ENCODE data around the gene SLC7A7. TPM values are rescaled to one million over a fixed set of nuclear protein-coding genes. Genes with fewer than 3 reads are reported as not detected.
"Not testable (repeated sequence)": the region's sequence is repeated elsewhere in the genome, so short reads cannot be mapped to it uniquely, and the experiment has no call there.

The SLC7A7 gene
- total RNA-seq, result under 1 TPM in 1 of 2 experiments, not detected in 1; 0.45 TPM

DNA sequence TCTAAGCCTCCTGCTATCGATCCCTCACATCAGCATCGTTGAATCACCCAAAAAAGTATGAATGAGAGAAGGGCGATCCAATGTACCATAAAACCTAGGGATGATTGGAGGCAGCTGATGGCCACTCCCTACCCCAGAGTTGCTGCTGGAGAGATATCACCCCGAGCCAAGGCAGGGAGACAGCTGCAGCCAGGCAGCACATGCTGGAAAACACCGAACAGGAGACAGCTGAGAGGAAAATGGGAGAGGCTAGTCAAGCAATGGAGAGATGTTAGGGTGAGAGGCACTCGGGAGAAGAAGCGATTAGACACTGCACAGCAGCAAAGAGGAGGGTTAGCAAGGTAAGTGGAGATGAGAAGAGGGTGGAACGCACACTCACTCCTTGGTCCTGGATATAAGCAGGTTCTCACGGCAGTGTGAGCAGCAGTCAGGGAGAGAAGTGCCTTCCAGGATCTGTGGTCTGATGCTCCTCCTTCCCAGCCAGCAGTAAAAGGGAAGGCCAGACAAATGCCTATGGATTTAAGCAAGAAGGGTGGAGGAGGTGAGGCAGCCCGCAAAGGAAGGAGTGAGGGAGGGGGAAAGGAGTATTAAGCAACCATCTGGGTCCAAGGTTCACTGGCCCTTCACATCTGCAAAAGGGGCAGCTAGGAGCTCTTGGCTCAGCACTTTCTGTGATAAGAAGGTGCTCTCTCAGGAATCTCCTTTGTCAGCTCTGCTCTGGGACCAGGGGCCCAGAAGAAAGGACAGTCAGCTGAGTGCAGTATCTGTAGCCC lies at the start of gene SLC7A7:
SLC7A7 (minus strand) TSS at position 495 of the 773 bp plus-strand sequence. CDS start 2,037 bp downstream, outside the sequence.
- H3K27ac Mint-ChIP-seq, result no peak within 1 kb of the TSS
- DNase-seq, result no peak
- peaks cover 12% of the 10 kb centered on the region for H3K4me1 Mint-ChIP-seq (ENCODE audit: low read depth)
- no peaks in the 10 kb centered on the region for H3K36me3 Mint-ChIP-seq (ENCODE audit: low read depth)
- intact Hi-C loops (cut with micrococcal nuclease), result no loop called here
- ChIA-PET POLR2A (interaction anchor here (1.1 kb wide), 1 partner anchor 225 kb away, joined by 3 read pairs; no protein-coding TSS in a partner anchor), CTCF (interaction anchor here (0.6 to 1.1 kb wide), 3 partner anchors 8 to 245 kb away, joined by 3 to 4 read pairs (median 3); no protein-coding TSS in a partner anchor)
- ATAC-seq, result no peak
- peaks cover 2% of the 10 kb centered on the region for H3K27me3 Mint-ChIP-seq
- no peak within 1 kb of the TSS for H3K4me3 Mint-ChIP-seq
- TF ChIP-seq, protein P1, sequence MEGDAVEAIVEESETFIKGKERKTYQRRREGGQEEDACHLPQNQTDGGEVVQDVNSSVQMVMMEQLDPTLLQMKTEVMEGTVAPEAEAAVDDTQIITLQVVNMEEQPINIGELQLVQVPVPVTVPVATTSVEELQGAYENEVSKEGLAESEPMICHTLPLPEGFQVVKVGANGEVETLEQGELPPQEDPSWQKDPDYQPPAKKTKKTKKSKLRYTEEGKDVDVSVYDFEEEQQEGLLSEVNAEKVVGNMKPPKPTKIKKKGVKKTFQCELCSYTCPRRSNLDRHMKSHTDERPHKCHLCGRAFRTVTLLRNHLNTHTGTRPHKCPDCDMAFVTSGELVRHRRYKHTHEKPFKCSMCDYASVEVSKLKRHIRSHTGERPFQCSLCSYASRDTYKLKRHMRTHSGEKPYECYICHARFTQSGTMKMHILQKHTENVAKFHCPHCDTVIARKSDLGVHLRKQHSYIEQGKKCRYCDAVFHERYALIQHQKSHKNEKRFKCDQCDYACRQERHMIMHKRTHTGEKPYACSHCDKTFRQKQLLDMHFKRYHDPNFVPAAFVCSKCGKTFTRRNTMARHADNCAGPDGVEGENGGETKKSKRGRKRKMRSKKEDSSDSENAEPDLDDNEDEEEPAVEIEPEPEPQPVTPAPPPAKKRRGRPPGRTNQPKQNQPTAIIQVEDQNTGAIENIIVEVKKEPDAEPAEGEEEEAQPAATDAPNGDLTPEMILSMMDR (IDR thresholded peaks at IDR 0.05), result no peak
- H3K9me3 Mint-ChIP-seq, result no peaks in the 10 kb centered on the region

DNA sequence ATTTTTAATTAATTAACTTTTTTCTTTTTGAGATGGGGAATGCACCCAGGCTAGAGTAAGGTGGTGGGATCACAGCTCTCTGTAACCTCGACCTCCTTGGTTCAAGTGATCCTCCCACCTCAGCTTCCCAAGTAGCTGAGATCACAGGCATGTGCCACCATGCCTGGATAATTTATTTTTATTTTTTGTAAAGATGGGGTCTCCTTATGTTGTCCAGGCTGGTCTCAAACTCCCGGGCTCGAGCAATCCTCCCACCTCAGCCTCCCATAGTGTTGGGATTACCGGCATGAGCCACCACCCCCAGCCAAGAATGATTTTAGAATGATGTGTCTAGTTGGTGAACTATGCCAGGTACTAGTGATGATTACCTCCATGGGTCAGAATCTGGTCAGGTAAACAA lies 49.7 kb upstream of the SLC7A7 start:
- DNase-seq, result no peak
- Mint-ChIP-seq H3K4me1 (ENCODE audit: low read depth) (peaks cover 2% of the 10 kb centered on the region), H3K27ac (no peak overlapping the region), H3K9me3 (no peaks in the 10 kb centered on the region), H3K27me3 (peaks cover 10% of the 10 kb centered on the region), H3K4me3 (no peak overlapping the region), H3K36me3 (ENCODE audit: low read depth) (no peaks in the 10 kb centered on the region)
- intact Hi-C loops (cut with micrococcal nuclease), result no loop called here
- TF ChIP-seq, protein P1 (IDR thresholded peaks at IDR 0.05), result no peak
- POLR2A ChIA-PET, result interaction anchor here (0.7 kb wide), 1 partner anchor 43 kb away, joined by 3 read pairs; no protein-coding TSS in a partner anchor
- no peak for ATAC-seq
- CTCF ChIA-PET, result interaction anchor here (0.7 to 20.8 kb wide), 7 partner anchors 7 to 37 kb away, joined by 3 to 469 read pairs (median 4); partner anchors contain the start of genes LRP10, MMP14, MRPL52 and REM2

DNA sequence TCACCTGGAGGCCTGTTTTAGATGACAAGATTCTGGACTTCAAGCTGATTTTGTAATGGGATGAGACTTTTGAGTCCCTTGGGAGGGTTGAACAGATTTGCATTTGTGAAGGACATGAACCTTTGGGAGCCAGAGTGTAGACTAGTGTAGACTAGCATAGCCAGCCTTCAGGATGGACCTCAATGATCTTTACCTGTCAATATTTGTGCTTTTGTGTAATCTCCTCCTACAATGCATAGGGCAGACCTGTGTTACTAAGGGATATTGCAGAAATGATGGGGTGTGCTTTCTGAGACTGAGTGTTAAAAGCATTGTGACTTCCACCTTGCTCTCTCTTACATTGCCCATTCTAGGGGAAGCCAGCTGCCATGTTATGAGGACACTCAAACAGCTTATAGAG lies 46.4 kb upstream of the SLC7A7 start:
- Mint-ChIP-seq H3K9me3 (no peaks in the 10 kb centered on the region), H3K36me3 (ENCODE audit: low read depth) (no peaks in the 10 kb centered on the region), H3K4me3 (no peak overlapping the region), H3K27me3 (peaks cover 17% of the 10 kb centered on the region), H3K27ac (no peak overlapping the region), H3K4me1 (ENCODE audit: low read depth) (peaks cover 10% of the 10 kb centered on the region)
- POLR2A ChIA-PET, result interaction anchor here (1.5 kb wide), 1 partner anchor 35 kb away, joined by 3 read pairs; no protein-coding TSS in a partner anchor
- CTCF ChIA-PET, result interaction anchor here (1.2 to 20.8 kb wide), 7 partner anchors 8 to 305 kb away, joined by 4 to 469 read pairs (median 9); partner anchors contain the start of genes LRP10, MMP14 and MRPL52
- ATAC-seq, result no peak
- TF ChIP-seq, protein P1 (IDR thresholded peaks at IDR 0.05), result no peak
- intact Hi-C loops (cut with micrococcal nuclease), result no loop called here
- DNase-seq, result no peak

DNA sequence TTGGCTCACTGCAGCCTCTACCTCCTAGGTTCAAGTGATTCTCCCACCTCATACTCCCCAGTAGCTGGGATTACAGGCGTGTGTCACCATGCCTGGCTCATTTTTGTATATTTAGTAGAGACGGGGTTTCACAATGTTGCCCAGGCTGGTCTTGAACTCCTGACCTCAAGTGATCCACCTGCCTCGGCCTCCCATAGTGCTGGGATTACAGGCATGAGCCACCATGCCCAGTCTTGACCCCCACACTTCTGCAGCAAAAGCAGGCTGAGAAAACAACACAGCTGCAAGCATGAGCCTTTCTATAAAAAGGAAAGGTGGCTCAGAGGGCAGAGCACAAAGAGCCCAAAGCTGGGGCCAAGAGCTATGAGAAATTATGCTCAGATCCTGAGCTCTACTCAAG lies 45.1 kb upstream of the SLC7A7 start:
- H3K4me1 Mint-ChIP-seq (ENCODE audit: low read depth); POLR2A ChIA-PET; H3K36me3 Mint-ChIP-seq (ENCODE audit: low read depth); H3K9me3 Mint-ChIP-seq; DNase-seq; intact Hi-C loops (cut with micrococcal nuclease); ATAC-seq; H3K4me3 Mint-ChIP-seq; H3K27ac Mint-ChIP-seq: not testable (repeated sequence)
- peaks cover 22% of the 10 kb centered on the region for H3K27me3 Mint-ChIP-seq
- CTCF ChIA-PET, result interaction anchor here (0.8 to 20.8 kb wide), 5 partner anchors 11 to 303 kb away, joined by 3 to 469 read pairs (median 14); partner anchors contain the start of genes LRP10, MMP14 and MRPL52

DNA sequence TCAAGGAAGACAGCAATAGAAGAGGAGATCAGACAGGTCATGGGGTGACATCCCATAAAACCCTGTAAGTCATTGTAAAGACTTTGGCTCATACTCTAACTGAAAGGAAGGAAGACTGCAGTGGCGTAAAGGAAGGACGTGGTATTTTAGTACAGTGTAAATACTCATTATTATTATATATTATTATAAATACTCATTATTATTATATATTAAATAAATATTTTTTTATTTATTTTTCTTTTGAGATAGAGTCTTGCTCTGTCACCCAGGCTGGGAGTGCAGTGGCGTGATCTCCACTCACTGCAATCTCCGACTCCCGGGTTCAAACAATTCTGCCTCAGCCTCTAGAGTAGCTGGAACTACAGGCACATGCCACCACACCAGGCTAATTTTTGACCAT lies 41.2 kb upstream of the SLC7A7 start:
- Mint-ChIP-seq H3K9me3 (no peaks in the 10 kb centered on the region), H3K27ac (no peak overlapping the region), H3K27me3 (peaks cover 15% of the 10 kb centered on the region), H3K4me1 (ENCODE audit: low read depth) (peaks cover 21% of the 10 kb centered on the region), H3K4me3 (no peak overlapping the region), H3K36me3 (ENCODE audit: low read depth) (no peaks in the 10 kb centered on the region)
- CTCF ChIA-PET, result interaction anchor here (2.4 to 20.8 kb wide), 5 partner anchors 15 to 299 kb away, joined by 7 to 469 read pairs (median 19); partner anchors contain the start of genes LRP10, MMP14 and MRPL52
- TF ChIP-seq, protein P1 (IDR thresholded peaks at IDR 0.05), result no peak
- intact Hi-C loops (cut with micrococcal nuclease), result no loop called here
- ATAC-seq (no peak), DNase-seq (no peak)
- POLR2A ChIA-PET, result no interaction called here

Data from activated CD8-positive, alpha-beta T cell treated with anti-CD3 and anti-CD28 coated beads for 36 hours (primary cell).